Activated CD4-positive, alpha-beta memory T cell treated with anti-CD3 and anti-CD28 coated beads, Interleukin-2, amount 10 ng/mL, durations not matched to agents 7 days and 5 days (primary cell): ENCODE measurements around the gene RNF157. TPM values are rescaled to one million over a fixed set of nuclear protein-coding genes. Genes with fewer than 3 reads are reported as not detected.
A peak's percentile ranks its signal among the peaks of the same experiment; 100 is the strongest.
"Not testable (repeated sequence)": the region's sequence is repeated elsewhere in the genome, so short reads cannot be mapped to it uniquely, and the experiment has no call there.

ENCODE experiments used
- CTCF ChIA-PET: fragments of 350-600 bp; sonication (Branson Sonifier 250); formaldehyde crosslinking; loops from one replicate; lab custom pipeline; 2021; ENCODE audit warnings: antibody characterized with exemption, inconsistent platforms; lab: Charles Lee
- POLR2A ChIA-PET: fragments of 350-600 bp; sonication (Branson Sonifier 250); formaldehyde crosslinking; loops from one replicate; lab custom pipeline; 2021; ENCODE audit warnings: antibody characterized with exemption; lab: Charles Lee
- DNase-seq: peaks from one replicate; pipeline ENCODE4 v3.0.0-alpha.2; 2020
- H3K27ac Mint-ChIP-seq: one replicate; pipeline ENCODE4 v1.8.0; 2021; ENCODE audit warnings: mild to moderate bottlenecking, mixed read lengths
- H3K27me3 Mint-ChIP-seq: one replicate; pipeline ENCODE4 v1.8.0; 2021; ENCODE audit warnings: mixed read lengths
- H3K36me3 Mint-ChIP-seq: one replicate; pipeline ENCODE4 v1.8.0; 2021; ENCODE audit warnings: low read depth, mixed read lengths
- H3K4me1 Mint-ChIP-seq: one replicate; pipeline ENCODE4 v1.8.0; 2021; ENCODE audit warnings: mixed read lengths
- H3K4me3 Mint-ChIP-seq: one replicate; pipeline ENCODE4 v1.8.0; 2021; ENCODE audit warnings: mild to moderate bottlenecking, mixed read lengths
- H3K9me3 Mint-ChIP-seq: one replicate; pipeline ENCODE4 v1.8.0; 2021; ENCODE audit warnings: mixed read lengths
- total RNA-seq, 2 experiments: library from RNA; stranded (reverse); gene quantifications; one replicate each; pipeline ENCODE4 v1.2.3, GENCODE V29; 2021

RNF157 gene
- total RNA-seq, 2 experiments from 2014 or later: 79.8 to 83.9 TPM

GRCh38 chr17:76195281-76196096 is 44.8 kb downstream of the RNF157 start:
- Mint-ChIP-seq H3K4me1 (peaks cover 92% of the 10 kb centered on the region), H3K27ac (no peak overlapping the region), H3K27me3 (no peaks in the 10 kb centered on the region), H3K4me3 (no peak overlapping the region), H3K9me3 (no peaks in the 10 kb centered on the region), H3K36me3 (peaks cover 71% of the 10 kb centered on the region)
- ChIA-PET CTCF (interaction anchor here (2.2 kb wide), 1 partner anchor 84 kb away, joined by 8 read pairs; no protein-coding TSS in a partner anchor), POLR2A (interaction anchor here (0.5 to 19.1 kb wide), 6 partner anchors 12 to 73 kb away, joined by 3 to 398 read pairs (median 6); partner anchors contain the start of gene UBALD2)
- no peak for DNase-seq

- POLR2A ChIA-PET: interaction anchor here (1.3 to 21.2 kb wide), 10 partner anchors 12 to 87 kb away, joined by 5 to 1244 read pairs (median 50); partner anchors contain the start of genes RNF157 and UBALD2
- peak overlapping the region; percentile 47 for H3K4me3 Mint-ChIP-seq
Measured at GRCh38 chr17:76193591-76193990, 46.7 kb downstream of the RNF157 start.

GRCh38 chr17:76191896-76192295 is 48.4 kb downstream of the RNF157 start:
- DNase-seq: peak; percentile 59
- CTCF ChIA-PET: interaction anchor here (0.9 to 5.3 kb wide), 14 partner anchors 8 to 194 kb away, joined by 3 to 71 read pairs (median 8); partner anchors contain the start of gene UBALD2
- Mint-ChIP-seq H3K36me3 (peaks cover 61% of the 10 kb centered on the region), H3K27me3 (no peaks in the 10 kb centered on the region), H3K4me1 (peaks cover 88% of the 10 kb centered on the region), H3K4me3 (peak overlapping the region; percentile 62), H3K9me3 (no peaks in the 10 kb centered on the region), H3K27ac (peak overlapping the region; percentile 96)
- POLR2A ChIA-PET: interaction anchor here (0.6 to 21.2 kb wide), 25 partner anchors 8 to 336 kb away, joined by 3 to 1244 read pairs (median 7); partner anchors contain the start of genes FOXJ1, PRPSAP1, RNF157 and UBALD2

More at GRCh38 chr17:76193591-76193990, 46.7 kb downstream of the RNF157 start:
- H3K27ac Mint-ChIP-seq: peak overlapping the region; percentile 96
- no peaks in the 10 kb centered on the region for H3K27me3 Mint-ChIP-seq
- peaks cover 66% of the 10 kb centered on the region for H3K36me3 Mint-ChIP-seq
- CTCF ChIA-PET: interaction anchor here (0.8 to 5.3 kb wide), 10 partner anchors 10 to 86 kb away, joined by 3 to 71 read pairs (median 18); partner anchors contain the start of gene UBALD2
- DNase-seq: peak; percentile 62
- no peaks in the 10 kb centered on the region for H3K9me3 Mint-ChIP-seq
- H3K4me1 Mint-ChIP-seq: peaks cover 92% of the 10 kb centered on the region

DNA sequence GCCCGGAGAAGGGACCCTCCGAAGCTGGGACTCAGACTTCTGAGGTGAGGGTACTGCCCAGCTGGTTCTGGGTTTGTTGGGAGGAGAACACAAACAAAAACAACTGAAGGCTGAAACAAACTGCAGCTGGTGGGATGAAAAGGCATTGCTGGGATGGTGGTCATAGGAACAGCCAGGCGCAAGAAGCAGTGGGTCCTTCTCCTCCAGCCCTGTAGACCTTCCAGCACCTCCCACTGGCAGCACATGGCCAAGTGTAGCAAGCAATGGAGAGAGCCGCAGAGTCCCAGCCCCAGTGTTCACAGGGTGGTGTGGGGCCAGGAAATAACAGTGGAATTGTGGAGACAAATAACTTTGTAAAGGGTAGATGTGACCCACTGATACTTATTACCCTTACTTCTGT is 50.6 kb downstream of the RNF157 start:
- Mint-ChIP-seq H3K36me3 (peaks cover 53% of the 10 kb centered on the region), H3K27me3 (no peaks in the 10 kb centered on the region)

DNA sequence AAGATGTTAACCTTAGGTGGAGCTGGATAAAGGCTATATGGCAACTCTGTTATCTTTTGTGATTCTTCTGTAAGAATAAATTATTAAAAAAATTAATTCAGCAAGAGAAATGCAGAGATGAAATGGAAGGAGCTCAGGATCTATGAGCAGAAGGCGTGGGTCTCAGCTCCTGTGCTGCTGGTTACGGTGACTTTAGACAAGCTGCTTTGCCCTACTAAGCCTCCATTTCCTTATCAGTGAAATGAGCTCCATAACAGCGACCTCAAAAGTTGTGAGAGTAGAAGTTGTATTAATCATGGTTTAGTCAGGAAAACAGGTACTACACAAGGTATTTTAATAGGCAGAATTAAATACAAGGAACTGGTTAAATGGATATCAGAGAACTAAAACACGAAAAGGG is 51.0 kb downstream of the RNF157 start:
- H3K4me1 Mint-ChIP-seq: peaks cover 85% of the 10 kb centered on the region
- no peak for DNase-seq
- POLR2A ChIA-PET: interaction anchor here (0.9 to 21.2 kb wide), 8 partner anchors 9 to 78 kb away, joined by 3 to 1244 read pairs (median 6); partner anchors contain the start of genes RNF157 and UBALD2
- no peaks in the 10 kb centered on the region for H3K27me3 Mint-ChIP-seq
- no peaks in the 10 kb centered on the region for H3K9me3 Mint-ChIP-seq
- peak overlapping the region; percentile 96 for H3K27ac Mint-ChIP-seq
- CTCF ChIA-PET: interaction anchor here (0.7 to 5.3 kb wide), 7 partner anchors 9 to 90 kb away, joined by 3 to 46 read pairs (median 5); partner anchors contain the start of gene UBALD2
- H3K4me3 Mint-ChIP-seq: no peak overlapping the region
- peaks cover 53% of the 10 kb centered on the region for H3K36me3 Mint-ChIP-seq

More for the DNA sequence above, 50.6 kb downstream of the RNF157 start:
- CTCF ChIA-PET: interaction anchor here (0.7 to 5.3 kb wide), 7 partner anchors 10 to 90 kb away, joined by 3 to 46 read pairs (median 5); partner anchors contain the start of gene UBALD2
- Mint-ChIP-seq H3K4me3 (no peak overlapping the region), H3K9me3 (no peaks in the 10 kb centered on the region), H3K27ac (peak overlapping the region; percentile 96), H3K4me1 (peaks cover 85% of the 10 kb centered on the region)
- POLR2A ChIA-PET: interaction anchor here (0.9 to 21.2 kb wide), 8 partner anchors 9 to 77 kb away, joined by 3 to 1244 read pairs (median 6); partner anchors contain the start of genes RNF157 and UBALD2
- DNase-seq: no peak

DNA sequence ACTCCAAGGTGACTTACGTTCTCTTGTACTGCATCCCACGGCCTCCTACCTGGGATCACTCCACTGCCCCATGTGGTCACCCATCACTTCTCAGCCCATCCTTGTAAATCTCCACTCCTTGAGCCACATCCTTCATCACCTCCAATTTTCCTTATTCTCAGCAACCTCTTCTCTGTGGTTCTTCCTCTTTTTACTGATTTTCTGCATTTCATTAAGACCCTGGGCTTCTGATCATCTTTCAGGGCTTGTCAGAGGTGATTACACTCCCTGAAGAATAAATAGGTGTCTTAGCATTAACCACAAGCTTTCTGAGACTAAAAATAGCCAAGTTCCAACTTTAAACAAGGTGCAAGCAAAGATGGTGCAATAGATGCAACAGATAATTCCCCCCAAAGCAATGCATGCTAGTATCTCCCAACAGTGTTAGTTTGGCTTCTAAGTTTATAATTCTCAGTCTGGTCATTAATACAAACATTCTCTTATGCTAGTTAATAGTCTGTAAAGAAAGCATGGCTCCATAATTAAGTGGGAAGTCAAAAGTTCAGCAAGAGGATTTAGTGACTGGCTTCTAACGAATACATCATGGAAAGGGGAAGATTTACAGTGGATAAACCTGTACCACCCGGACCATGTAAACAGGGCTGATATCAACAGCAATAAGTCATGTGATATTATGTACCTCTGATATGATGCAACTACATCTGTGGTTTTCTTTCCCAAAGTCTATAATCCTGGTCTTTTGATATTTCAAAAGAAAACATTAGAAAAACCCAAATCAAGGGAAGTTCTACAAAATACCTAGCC is 51.9 kb downstream of the RNF157 start:
- no peak for DNase-seq
- ChIA-PET CTCF (interaction anchor here (0.9 to 5.3 kb wide), 8 partner anchors 8 to 91 kb away, joined by 3 to 46 read pairs (median 4); partner anchors contain the start of gene UBALD2), POLR2A (interaction anchor here (0.9 to 21.2 kb wide), 10 partner anchors 8 to 79 kb away, joined by 3 to 1244 read pairs (median 6); partner anchors contain the start of genes RNF157 and UBALD2)
- Mint-ChIP-seq H3K27ac (peak overlapping the region; percentile 96), H3K36me3 (peaks cover 44% of the 10 kb centered on the region), H3K27me3 (no peaks in the 10 kb centered on the region), H3K4me1 (peaks cover 78% of the 10 kb centered on the region), H3K4me3 (no peak overlapping the region), H3K9me3 (no peaks in the 10 kb centered on the region)

DNA sequence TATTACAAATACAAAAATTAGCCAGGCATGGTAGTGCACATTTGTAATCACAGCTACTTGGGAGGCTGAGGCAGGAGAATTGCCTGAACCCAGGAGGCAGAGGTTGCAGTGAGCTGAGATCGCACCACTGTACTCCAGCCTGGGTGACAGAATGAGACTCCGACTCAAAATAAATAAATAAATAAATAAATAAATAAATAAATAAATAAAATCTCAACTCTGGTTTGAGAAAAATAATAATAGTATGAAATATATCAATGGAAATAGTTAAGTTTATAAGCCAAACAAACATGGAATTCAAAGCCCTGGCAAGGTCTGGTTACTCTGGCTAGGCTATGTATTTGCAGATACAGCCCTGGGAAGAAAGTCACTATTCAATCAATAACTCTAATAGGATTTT is 53.5 kb downstream of the RNF157 start:
- ChIA-PET CTCF (interaction anchor here (1.4 kb wide), 1 partner anchor 93 kb away, joined by 3 read pairs; no protein-coding TSS in a partner anchor), POLR2A (interaction anchor here (1.3 to 21.2 kb wide), 5 partner anchors 20 to 80 kb away, joined by 3 to 1244 read pairs (median 5); partner anchors contain the start of gene UBALD2)
- Mint-ChIP-seq H3K36me3 (peaks cover 39% of the 10 kb centered on the region), H3K4me1 (peaks cover 68% of the 10 kb centered on the region), H3K27ac (peak overlapping the region; percentile 61)
- not testable (repeated sequence) for H3K4me3 Mint-ChIP-seq, DNase-seq, H3K9me3 Mint-ChIP-seq, H3K27me3 Mint-ChIP-seq

DNA sequence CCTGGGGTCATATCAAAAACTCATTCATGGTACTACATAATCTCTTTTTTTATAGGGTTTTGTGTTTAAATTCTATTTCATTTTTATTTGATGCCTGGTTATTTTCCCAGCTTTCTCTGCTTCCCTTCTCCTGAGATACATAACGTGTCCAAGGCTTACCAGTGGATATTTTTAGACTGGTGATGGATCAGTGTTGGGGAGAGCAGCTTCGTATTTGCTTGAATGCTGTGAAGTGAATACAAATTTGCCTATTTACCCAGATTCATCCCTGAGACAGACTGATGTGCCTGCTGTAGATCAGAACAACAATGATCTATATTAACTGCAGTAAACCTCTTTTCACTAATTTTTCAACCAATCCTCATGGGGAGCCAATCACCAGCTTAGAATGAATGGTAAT is 56.0 kb downstream of the RNF157 start:
- Mint-ChIP-seq H3K27ac (no peak overlapping the region), H3K9me3 (no peaks in the 10 kb centered on the region), H3K4me3 (no peak overlapping the region), H3K36me3 (peaks cover 39% of the 10 kb centered on the region), H3K4me1 (peaks cover 67% of the 10 kb centered on the region), H3K27me3 (no peaks in the 10 kb centered on the region)
- POLR2A ChIA-PET: interaction anchor here (1.0 to 21.2 kb wide), 5 partner anchors 8 to 95 kb away, joined by 3 to 1244 read pairs (median 5); partner anchors contain the start of gene UBALD2
- no peak for DNase-seq
- CTCF ChIA-PET: interaction anchor here (1.3 to 8.6 kb wide), 5 partner anchors 8 to 95 kb away, joined by 3 to 75 read pairs (median 8); no protein-coding TSS in a partner anchor

DNA sequence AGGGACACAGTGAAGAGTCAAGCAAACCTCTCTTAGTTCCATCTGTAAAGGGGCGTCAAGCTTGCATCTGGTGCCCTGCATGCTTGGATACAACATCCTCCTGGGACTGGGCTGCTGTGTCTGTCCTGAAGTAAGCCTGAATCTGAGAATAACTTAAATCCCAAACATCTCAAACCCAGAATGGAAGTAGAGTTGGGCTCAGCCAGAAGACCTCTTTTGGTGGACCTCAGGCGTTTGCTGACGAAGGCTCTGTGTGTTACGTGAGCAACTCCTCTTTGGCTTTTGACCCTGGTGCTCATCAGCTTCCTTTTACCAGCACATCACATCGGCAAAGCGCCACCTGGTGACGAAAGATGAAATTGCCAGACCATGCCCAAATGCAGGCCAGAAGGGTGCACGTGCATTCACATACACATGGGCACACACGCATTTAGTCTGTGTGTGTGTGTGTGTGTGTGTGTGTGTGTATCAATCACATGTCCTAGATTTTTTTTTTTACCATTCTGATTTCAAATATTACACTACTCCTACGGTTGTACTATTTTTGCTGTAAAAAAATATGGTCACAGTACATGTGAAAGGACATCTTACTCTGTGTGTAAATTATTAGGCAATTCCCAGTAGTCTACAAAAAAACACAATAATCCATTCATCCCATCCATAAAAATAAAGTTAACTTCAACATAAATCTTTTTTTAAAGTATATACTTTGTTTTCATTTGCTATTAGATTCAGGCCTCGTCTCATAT is 58.1 kb downstream of the RNF157 start:
- ChIA-PET CTCF (interaction anchor here (0.7 to 8.6 kb wide), 28 partner anchors 10 to 325 kb away, joined by 3 to 75 read pairs (median 6); partner anchors contain the start of genes FOXJ1 and UBALD2), POLR2A (interaction anchor here (0.6 to 21.2 kb wide), 23 partner anchors 10 to 885 kb away, joined by 3 to 1244 read pairs (median 5); partner anchors contain the start of genes EXOC7, FOXJ1, PRPSAP1 and UBALD2)
- Mint-ChIP-seq H3K9me3 (no peaks in the 10 kb centered on the region), H3K36me3 (peaks cover 23% of the 10 kb centered on the region), H3K4me3 (peak overlapping the region; percentile 47), H3K4me1 (peaks cover 61% of the 10 kb centered on the region), H3K27me3 (no peaks in the 10 kb centered on the region), H3K27ac (peak overlapping the region; percentile 95)
- peak; percentile 96 for DNase-seq

GRCh38 chr17:76179496-76180467 is 60.5 kb downstream of the RNF157 start:
- CTCF ChIA-PET: interaction anchor here (0.6 to 8.6 kb wide), 33 partner anchors 9 to 170 kb away, joined by 3 to 75 read pairs (median 7); partner anchors contain the start of genes EXOC7, FOXJ1 and UBALD2

More at GRCh38 chr17:76179496-76180467, 60.5 kb downstream of the RNF157 start:
- peak overlapping the region; percentile 51 for H3K4me3 Mint-ChIP-seq
- peaks cover 23% of the 10 kb centered on the region for H3K36me3 Mint-ChIP-seq
- H3K27ac Mint-ChIP-seq: peak overlapping the region; percentile 92
- DNase-seq: peak; percentile 56
- H3K9me3 Mint-ChIP-seq: no peaks in the 10 kb centered on the region
- POLR2A ChIA-PET: interaction anchor here (0.9 to 21.2 kb wide), 30 partner anchors 8 to 205 kb away, joined by 3 to 1244 read pairs (median 6); partner anchors contain the start of genes EXOC7, FOXJ1, PRPSAP1 and SPHK1
- no peaks in the 10 kb centered on the region for H3K27me3 Mint-ChIP-seq
- H3K4me1 Mint-ChIP-seq: peaks cover 50% of the 10 kb centered on the region
